Adrenal gland (tissue), 5 donors: ENCODE data around the gene GDF11.

Experiments
- CTCF ChIP-seq, 6 experiments: fragments of 450-650 bp in 4 of 6; fragments of 200-600 bp in 2 of 6; sonication (generic) in 1 of 6; IDR thresholded peaks; 1 replicate in 5 of 6; 2 replicates in 1 of 6; pipeline versions ENCODE4 v1.5.1 to v1.8.0; 2016 to 2021; ENCODE audit warnings: antibody characterized with exemption in 6 of 6, mild to moderate bottlenecking in 2 of 6, moderate library complexity in 1 of 6
- POLR2A ChIP-seq, 2 donors: fragments of 450-650 bp; IDR thresholded peaks; one replicate each; pipeline ENCODE4 v1.6.1; 2017; ENCODE audit warnings: antibody characterized with exemption in 2 of 2, mild to moderate bottlenecking in 2 of 2, moderate library complexity in 1 of 2
- donor health status: DM: no; HTN: no; CAD: no.

GRCh38 chr12:55706568-55707218 is 36.2 kb upstream of the GDF11 start:
- TF ChIP-seq CTCF (IDR thresholded peaks at IDR 0.05) (no peak), POLR2A (IDR thresholded peaks at IDR 0.05) (no peak)
